Measurements from ENCODE around the gene DNAAF1.
"Not testable (repeated sequence)": the region's sequence is repeated elsewhere in the genome, so short reads cannot be mapped to it uniquely, and the experiment has no call there.

DNA sequence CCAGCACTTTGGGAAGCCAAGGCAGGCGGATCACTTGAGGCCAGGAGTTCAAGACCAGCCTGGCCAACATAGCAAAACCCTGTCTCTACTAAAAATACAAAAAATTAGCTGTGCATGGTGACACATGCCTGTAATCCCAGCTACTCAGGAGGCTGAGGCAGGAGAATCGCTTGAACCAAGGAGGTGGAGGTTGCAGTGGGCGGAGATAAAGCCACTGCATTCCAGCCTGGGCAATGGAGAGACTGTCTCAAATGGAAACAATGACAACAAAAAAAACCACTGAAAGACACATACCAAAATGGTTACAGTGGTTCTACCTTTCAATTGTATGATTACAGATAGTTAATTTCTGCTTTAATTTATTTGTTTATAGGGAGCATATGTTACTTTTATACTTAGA, 33.2 kb upstream of the DNAAF1 start:
- TF ChIP-seq POLR2A (IDR thresholded peaks at IDR 0.05): not testable (repeated sequence)
- TF ChIP-seq, protein P1, sequence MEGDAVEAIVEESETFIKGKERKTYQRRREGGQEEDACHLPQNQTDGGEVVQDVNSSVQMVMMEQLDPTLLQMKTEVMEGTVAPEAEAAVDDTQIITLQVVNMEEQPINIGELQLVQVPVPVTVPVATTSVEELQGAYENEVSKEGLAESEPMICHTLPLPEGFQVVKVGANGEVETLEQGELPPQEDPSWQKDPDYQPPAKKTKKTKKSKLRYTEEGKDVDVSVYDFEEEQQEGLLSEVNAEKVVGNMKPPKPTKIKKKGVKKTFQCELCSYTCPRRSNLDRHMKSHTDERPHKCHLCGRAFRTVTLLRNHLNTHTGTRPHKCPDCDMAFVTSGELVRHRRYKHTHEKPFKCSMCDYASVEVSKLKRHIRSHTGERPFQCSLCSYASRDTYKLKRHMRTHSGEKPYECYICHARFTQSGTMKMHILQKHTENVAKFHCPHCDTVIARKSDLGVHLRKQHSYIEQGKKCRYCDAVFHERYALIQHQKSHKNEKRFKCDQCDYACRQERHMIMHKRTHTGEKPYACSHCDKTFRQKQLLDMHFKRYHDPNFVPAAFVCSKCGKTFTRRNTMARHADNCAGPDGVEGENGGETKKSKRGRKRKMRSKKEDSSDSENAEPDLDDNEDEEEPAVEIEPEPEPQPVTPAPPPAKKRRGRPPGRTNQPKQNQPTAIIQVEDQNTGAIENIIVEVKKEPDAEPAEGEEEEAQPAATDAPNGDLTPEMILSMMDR (IDR thresholded peaks at IDR 0.05): not testable (repeated sequence)

Measured in heart left ventricle (tissue), 13 donors.